ENCODE data around the gene CTDP1.
"Not testable (repeated sequence)": the region's sequence is repeated elsewhere in the genome, so short reads cannot be mapped to it uniquely, and the experiment has no call there.

The CTDP1 gene

GRCh38 chr18:79682894-79683625 lies 3.5 kb downstream of the CTDP1 start:
- peak in 1 of 2 donors; percentile 52 for DNase-seq

- no peak for DNase-seq
Measured at GRCh38 chr18:79683626-79684282, 4.2 kb downstream of the CTDP1 start.

- DNase-seq = peak; percentile 24 to 30
Measured at GRCh38 chr18:79684283-79684631, 4.7 kb downstream of the CTDP1 start.

- DNase-seq = no peak
Measured at GRCh38 chr18:79684787-79685186, 5.2 kb downstream of the CTDP1 start.

GRCh38 chr18:79685281-79685680 lies 5.7 kb downstream of the CTDP1 start:
- DNase-seq = peak in 1 of 2 donors; percentile 22

- DNase-seq = no peak
Measured at GRCh38 chr18:79685971-79686370, 6.4 kb downstream of the CTDP1 start.

GRCh38 chr18:79687806-79688205 lies 8.2 kb downstream of the CTDP1 start:
- DNase-seq = no peak

GRCh38 chr18:79690071-79690470 lies 10.5 kb downstream of the CTDP1 start:
- no peak for DNase-seq

- DNase-seq = no peak
Measured at GRCh38 chr18:79690586-79691482, 11.2 kb downstream of the CTDP1 start.

GRCh38 chr18:79692056-79692455 lies 12.5 kb downstream of the CTDP1 start:
- no peak for DNase-seq

- no peak for DNase-seq
Measured at GRCh38 chr18:79692886-79693285, 13.3 kb downstream of the CTDP1 start.

- no peak for DNase-seq
Measured at GRCh38 chr18:79693561-79694205, 14.1 kb downstream of the CTDP1 start.

- DNase-seq = not testable (repeated sequence)
Measured at GRCh38 chr18:79694206-79694894, 14.7 kb downstream of the CTDP1 start.

GRCh38 chr18:79694895-79695213 lies 15.3 kb downstream of the CTDP1 start:
- no peak for DNase-seq

- DNase-seq = no peak
Measured at GRCh38 chr18:79695269-79695668, 15.7 kb downstream of the CTDP1 start.

GRCh38 chr18:79695856-79696850 lies 16.6 kb downstream of the CTDP1 start:
- DNase-seq = no peak

- no peak for DNase-seq
Measured at GRCh38 chr18:79697178-79697577, 17.6 kb downstream of the CTDP1 start.

- DNase-seq = no peak
Measured at GRCh38 chr18:79697976-79698375, 18.4 kb downstream of the CTDP1 start.

GRCh38 chr18:79698668-79699335 lies 19.2 kb downstream of the CTDP1 start:
- DNase-seq = no peak

- no peak for DNase-seq
Measured at GRCh38 chr18:79699653-79700052, 20.1 kb downstream of the CTDP1 start.

- DNase-seq = no peak
Measured at GRCh38 chr18:79702906-79703305, 23.3 kb downstream of the CTDP1 start.

Data from CD4-positive, alpha-beta T cell treated with Interleukin-1 beta for 1 hour (primary cell).